ENCODE results near the gene XRCC6.

- TF ChIP-seq ISL1 (CRISPR knock-in tag; IDR thresholded peaks at IDR 0.05) (no peak), ZNF70 (CRISPR knock-in tag; IDR thresholded peaks at IDR 0.05) (no peak), TSHZ2 (CRISPR knock-in tag; IDR thresholded peaks at IDR 0.05) (no peak), ZFP30 (CRISPR knock-in tag; IDR thresholded peaks at IDR 0.05) (no peak), ZFP3 (CRISPR knock-in tag; IDR thresholded peaks at IDR 0.05) (no peak), TCF4 (CRISPR knock-in tag; IDR thresholded peaks at IDR 0.05; ENCODE audit: borderline replicate concordance) (no peak), CREB5 (CRISPR knock-in tag; IDR thresholded peaks at IDR 0.05; ENCODE audit: low read depth) (no peak), SNAI2 (CRISPR knock-in tag; IDR thresholded peaks at IDR 0.05) (no peak)
- TF ChIP-seq, protein P1, sequence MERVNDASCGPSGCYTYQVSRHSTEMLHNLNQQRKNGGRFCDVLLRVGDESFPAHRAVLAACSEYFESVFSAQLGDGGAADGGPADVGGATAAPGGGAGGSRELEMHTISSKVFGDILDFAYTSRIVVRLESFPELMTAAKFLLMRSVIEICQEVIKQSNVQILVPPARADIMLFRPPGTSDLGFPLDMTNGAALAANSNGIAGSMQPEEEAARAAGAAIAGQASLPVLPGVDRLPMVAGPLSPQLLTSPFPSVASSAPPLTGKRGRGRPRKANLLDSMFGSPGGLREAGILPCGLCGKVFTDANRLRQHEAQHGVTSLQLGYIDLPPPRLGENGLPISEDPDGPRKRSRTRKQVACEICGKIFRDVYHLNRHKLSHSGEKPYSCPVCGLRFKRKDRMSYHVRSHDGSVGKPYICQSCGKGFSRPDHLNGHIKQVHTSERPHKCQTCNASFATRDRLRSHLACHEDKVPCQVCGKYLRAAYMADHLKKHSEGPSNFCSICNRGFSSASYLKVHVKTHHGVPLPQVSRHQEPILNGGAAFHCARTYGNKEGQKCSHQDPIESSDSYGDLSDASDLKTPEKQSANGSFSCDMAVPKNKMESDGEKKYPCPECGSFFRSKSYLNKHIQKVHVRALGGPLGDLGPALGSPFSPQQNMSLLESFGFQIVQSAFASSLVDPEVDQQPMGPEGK (CRISPR knock-in tag; IDR thresholded peaks at IDR 0.05; ENCODE audit: borderline replicate concordance) = no peak
Measured at GRCh38 chr22:41621099-41621910, at the start of gene XRCC6.

All from SK-N-SH treated with all-trans-retinoic acid at 6 μM for 48 hours (cell line).